ENCODE results near the gene SNCB. TPM values are rescaled to one million over a fixed set of nuclear protein-coding genes. Genes with fewer than 3 reads are reported as not detected.

SNCB gene
- total and polyA plus RNA-seq, 2 of the 13 experiments (the other 11 are each of a cell fraction or from before 2014, with no cell fraction given) = not detected

GRCh38 chr5:176647030-176647842 is 16.9 kb upstream of the SNCB start, which contains the start of gene TSPAN17 (continued):
- TF ChIP-seq FOXP4 (CRISPR knock-in tag; IDR thresholded peaks at IDR 0.05) (no peak), SMAD1 (CRISPR knock-in tag; IDR thresholded peaks at IDR 0.05; ENCODE audit: borderline replicate concordance, low read depth) (0 out of 2 replicates have a peak, but pooled peaks have one; percentile 17), SNAPC2 (CRISPR knock-in tag; IDR thresholded peaks at IDR 0.05) (no peak), SAFB2 (CRISPR knock-in tag; IDR thresholded peaks at IDR 0.05; ENCODE audit: borderline replicate concordance, low read depth) (no peak), SIN3A (IDR thresholded peaks at IDR 0.05; ENCODE audit: borderline replicate concordance, low read depth, low read length) (peak; percentile 49; the same call in 1 of the 2 replicates), DRAP1 (CRISPR knock-in tag; IDR thresholded peaks at IDR 0.05) (peak; percentile 86), SRSF1 (optimal IDR thresholded peaks at IDR 0.05; ENCODE audit: low read depth, low read length) (no peak), MYC (CRISPR knock-in tag; IDR thresholded peaks at IDR 0.05; ENCODE audit: borderline replicate concordance) (0 out of 2 replicates have a peak, but pooled peaks have one; percentile 17), ZNF747 (CRISPR knock-in tag; IDR thresholded peaks at IDR 0.05; ENCODE audit: borderline replicate concordance) (no peak), ZNF407 (CRISPR knock-in tag; IDR thresholded peaks at IDR 0.05; ENCODE audit: not compliant biosample characterization) (peak; percentile 47), SP140L (CRISPR knock-in tag; IDR thresholded peaks at IDR 0.05; ENCODE audit: borderline replicate concordance) (no peak)
